HG02588 (cell line): ENCODE measurements around the gene CARNS1.
"Not testable (repeated sequence)": the region's sequence is repeated elsewhere in the genome, so short reads cannot be mapped to it uniquely, and the experiment has no call there.

Experiments used
- ATAC-seq: cut with Tn5 transposase; IDR thresholded peaks from one replicate; pipeline ENCODE4 v1.9.1; 2021; ENCODE audit warnings: mild to moderate bottlenecking, moderate library complexity; ENCODE audit not compliant: unreplicated experiment

The CARNS1 gene

DNA sequence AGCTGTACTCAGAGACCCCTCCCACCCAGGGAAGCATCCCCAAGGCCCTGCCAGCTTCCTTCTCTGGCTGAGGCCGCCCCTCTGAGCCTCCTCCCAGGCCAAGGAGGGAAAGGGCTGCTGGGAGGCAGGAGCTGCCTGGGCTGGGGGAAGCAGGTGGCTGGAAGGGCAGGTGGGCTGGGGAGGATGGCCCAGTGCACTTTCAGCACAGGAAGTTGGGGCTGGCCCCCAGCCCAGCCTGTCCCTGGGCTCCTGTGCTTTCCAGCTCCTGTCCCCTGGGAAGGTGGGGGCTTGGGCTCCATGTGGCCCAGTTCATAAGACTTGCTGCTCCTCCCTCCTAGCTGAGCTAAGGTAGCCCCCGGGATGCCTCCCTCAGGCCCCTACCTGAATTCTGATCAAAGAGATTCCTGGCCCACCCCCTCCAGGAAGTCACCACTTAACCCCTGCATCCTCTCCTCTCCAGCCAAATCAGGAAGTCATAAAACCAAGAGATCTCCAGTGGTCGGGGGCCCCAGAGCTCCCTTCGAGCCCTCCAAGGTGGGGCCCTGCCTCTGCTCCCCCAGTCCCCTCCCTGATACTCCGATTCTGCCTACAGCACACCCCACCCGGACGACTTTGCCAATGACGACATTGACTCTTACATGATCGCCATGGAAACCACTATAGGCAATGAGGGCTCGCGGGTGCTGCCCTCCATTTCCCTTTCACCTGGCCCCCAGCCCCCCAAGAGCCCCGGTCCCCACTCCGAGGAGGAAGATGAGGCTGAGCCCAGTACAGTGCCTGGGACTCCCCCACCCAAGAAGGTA lies 18.7 kb upstream of the CARNS1 start:
- no peak for ATAC-seq

DNA sequence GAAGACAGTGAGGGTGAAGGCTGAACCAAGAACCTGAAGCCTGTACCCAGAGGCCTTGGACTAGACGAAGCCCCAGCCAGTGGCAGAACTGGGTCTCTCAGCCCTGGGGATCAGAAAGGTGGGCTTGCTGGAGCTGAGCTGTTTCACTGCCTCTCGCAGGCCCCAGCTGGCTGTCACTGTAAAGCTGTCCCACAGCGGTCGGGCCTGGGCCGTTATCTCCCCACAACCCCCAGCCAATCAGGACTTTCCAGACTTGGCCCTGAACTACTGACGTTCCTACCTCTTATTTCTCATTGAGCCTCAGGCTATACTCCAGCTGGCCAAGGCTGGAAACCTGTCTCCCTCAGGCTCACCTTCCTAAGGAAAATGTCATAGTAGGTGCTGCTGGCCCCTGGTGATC lies 17.9 kb upstream of the CARNS1 start:
- no peak for ATAC-seq

- ATAC-seq = no peak
Observed at GRCh38 chr11:67397986-67398660, 17.4 kb upstream of the CARNS1 start.

DNA sequence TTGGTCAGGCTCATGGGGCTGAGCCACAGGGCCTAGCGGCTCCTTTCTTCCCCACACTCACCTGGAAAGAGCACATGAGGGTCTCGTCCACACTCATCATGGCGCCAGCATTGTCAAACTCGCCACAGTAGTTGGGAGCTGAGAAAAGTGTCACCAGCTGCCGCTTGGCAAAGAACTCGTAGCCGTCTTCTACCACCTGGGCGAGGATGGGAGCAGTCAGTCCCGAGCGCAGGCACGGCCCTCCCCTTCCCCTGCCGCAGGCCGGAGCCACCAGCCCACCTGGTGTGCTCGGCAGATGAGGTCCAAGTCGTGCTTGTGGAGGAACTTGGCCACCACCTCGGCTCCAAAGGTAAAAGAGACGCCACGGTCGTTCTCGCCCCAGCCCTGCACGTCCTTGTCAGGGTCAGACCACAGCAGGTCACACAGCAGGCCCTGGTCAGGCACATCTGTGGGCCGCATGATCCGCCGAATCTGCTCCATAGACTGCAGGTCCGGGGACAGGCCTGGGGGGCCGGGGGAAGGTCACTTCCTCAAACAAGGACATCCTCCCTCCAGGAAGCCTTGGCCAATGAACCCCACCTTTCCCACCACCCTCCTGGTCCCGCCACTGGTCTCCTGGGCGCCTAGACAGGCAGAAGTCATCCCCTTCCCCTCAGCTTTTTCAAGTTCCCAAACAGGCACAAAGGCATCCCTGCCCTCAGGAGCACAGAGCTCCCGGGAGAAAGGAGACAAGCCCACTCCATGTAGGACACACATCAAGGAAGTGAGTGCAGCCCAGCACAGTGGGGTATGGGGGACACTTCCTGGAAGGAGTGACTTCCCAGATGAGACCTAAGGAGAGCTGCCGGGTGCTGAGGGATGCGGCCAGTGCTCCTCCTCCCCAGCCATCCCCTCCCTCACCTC lies 16.6 kb upstream of the CARNS1 start:
- no peak for ATAC-seq

- ATAC-seq = no peak
Observed at GRCh38 chr11:67400251-67400941, 15.1 kb upstream of the CARNS1 start.

DNA sequence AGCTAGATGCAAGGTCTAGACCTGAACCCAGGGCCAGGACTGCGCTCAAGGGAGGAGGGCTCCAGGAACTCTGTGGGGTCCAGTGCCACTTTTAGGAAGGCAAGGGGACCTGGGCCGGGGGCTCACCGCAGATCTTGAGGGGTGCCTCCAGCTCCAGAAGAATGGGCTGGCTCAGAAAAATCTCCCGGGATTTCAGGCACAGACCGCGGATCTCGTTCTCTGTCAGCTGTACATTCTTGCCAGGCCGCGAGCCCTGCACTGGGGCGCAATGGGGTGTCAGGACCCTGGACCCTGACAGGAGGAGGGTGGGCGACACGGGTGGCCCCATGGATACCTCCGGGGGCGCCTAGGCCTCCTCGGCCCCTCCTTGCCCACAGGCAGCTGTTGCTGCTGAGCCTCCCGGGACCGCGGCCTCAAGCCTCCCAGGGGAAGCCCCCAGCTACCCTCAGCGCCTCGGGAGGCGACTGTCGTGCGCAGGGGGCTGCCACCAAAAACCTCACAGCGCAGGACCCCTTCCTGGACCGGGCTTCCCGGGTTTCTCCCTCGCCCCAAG lies 14.5 kb upstream of the CARNS1 start:
- ATAC-seq = peak; percentile 19

GRCh38 chr11:67401495-67402191 lies 13.8 kb upstream of the CARNS1 start, which contains the start of gene PPP1CA:
Gene PPP1CA, minus strand, starts transcription at chr11:67401858. Its CDS starts 76 bp downstream, at chr11:67401782.
- ATAC-seq = peak; percentile 61

DNA sequence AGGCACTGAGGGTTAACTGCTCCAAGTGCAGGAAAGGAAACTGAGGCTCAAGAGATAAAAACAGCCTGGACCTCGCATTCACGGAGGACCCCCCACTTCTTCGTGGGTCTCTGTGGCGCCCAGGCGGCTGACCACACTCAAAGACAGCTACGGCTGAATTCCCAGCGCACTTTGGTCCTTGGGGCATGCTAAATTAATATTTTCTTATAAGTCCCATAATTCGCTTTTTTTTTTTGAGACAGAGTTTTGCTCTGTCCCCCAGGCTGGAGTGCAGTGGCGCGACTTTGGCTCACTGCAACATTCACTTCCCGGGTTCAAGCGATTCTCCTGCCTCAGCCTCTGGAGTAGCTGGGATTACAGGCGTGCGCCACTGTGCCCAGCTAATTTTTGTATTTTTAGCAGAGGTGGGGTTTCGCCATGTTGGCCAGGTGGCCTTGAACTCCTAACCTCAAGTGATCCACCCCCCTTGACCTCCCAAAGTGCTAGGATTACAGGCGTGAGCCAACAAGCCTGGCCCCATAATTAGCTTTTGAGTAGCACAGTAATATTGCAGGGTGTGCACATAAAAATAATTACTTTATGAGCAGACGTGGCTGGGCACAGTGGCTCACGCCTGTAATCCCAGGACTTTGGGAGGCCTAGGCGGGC lies 13.2 kb upstream of the CARNS1 start:
- not testable (repeated sequence) for ATAC-seq

GRCh38 chr11:67403085-67403484 lies 12.4 kb upstream of the CARNS1 start:
- not testable (repeated sequence) for ATAC-seq

DNA sequence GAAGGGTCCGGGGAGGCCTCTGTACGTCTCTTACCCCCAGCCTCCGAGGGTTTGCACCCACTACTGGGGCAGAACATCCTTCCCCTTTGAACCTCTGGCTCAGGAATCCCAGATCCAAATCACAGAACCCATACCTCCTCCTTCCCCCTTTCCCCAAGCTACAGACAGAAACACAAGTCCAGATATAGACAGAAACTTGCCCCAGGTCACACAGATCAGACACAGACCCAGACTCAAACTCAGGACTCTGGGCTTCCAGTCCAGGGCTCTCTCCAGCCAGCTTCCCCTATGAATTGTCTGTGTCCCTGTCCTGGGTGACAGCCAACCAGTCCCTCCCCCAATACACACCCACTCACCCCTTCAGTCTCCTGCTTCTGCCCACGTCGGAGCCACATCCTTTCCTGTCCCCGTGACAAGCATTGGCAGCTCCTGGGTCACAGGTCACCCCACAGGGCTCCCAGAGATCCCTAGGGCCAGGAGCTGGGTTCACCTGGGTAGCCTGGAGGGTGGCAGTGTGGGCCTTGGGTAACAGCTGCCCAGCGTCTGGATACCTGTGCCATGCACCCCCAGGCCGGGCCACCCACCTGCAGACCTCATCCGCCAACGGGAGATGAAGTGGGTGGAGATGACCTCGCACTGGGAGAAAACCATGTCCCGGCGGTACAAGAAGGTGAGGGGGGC lies 10.8 kb upstream of the CARNS1 start:
- ATAC-seq = no peak

DNA sequence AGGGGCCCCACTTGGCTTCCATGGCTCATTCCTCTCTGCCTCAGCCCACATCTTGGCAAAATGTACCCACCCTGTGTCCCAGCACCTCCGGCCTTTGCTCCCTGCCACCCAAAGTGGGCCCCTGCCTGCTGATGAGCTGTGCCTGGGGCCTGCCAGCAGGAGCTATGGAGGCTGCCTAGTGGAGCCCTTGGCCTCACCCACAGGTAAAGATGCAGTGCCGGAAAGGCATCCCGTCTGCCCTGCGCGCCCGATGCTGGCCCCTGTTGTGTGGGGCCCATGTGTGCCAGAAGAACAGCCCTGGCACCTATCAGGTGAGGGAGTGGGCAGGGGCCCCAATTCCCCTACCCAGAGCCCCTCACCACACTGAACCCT lies 10.3 kb upstream of the CARNS1 start:
- no peak for ATAC-seq

GRCh38 chr11:67405688-67406339 lies 9.7 kb upstream of the CARNS1 start:
- no peak for ATAC-seq

DNA sequence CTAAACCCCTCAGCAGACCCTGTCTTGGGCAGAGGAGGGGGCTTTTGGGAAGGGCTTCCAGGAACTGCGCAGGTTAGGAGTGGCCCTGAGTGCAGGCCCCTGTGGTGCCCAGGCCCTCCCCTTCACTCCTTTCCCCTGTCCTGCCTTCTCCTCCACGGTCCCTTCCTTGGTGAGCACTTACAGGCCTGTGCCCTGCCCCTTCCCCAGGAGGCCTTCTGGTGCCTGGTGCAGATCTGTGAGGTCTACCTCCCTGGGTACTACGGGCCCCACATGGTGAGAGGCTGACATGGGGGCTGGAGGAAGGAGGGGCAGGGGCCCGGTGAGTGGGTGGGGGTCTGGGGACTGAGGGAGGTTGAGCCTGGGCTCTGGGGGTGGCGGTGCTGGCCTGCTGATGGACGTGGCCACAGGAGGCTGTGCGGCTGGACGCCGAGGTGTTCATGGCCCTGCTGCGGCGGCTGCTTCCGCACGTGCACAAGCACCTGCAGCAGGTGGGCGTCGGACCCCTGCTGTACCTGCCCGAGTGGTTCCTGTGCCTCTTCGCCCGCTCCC lies 9.0 kb upstream of the CARNS1 start:
- no peak for ATAC-seq

DNA sequence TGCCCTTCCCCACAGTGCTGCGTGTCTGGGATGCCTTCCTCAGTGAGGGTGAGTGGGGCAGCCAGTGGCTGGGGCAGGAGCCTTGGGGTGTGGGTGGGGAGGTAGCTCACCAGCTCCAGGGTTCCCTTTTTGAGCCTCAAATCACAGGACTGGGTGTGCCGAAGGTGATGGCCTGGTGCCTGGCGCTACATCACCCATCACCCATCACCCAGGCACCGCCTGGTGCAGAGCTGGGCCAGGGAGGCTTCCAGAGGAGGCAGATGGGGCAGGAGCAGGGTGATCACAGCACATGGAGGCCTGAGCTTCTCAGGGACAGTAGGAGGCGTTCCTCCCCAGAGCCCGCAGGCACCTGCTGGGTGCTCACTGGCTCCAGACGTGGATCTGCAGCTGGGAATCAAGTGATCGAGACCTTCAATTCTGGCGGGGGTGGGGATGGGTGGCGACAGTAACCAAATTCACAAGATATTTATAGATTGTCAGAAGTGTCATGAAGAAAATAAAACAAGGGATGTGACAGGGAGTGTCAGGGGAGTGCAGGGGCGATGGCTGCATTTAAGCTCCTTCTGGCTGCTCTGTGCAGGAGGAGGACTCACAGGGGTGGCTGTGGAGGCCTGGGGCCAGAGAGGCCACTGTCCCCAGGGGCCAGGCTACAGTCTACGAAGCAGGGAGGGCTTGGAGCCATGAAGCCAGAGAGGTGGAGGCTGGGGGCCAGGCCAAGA lies 8.3 kb upstream of the CARNS1 start:
- ATAC-seq = no peak

- ATAC-seq = no peak
Observed at GRCh38 chr11:67407688-67408163, 7.8 kb upstream of the CARNS1 start.

DNA sequence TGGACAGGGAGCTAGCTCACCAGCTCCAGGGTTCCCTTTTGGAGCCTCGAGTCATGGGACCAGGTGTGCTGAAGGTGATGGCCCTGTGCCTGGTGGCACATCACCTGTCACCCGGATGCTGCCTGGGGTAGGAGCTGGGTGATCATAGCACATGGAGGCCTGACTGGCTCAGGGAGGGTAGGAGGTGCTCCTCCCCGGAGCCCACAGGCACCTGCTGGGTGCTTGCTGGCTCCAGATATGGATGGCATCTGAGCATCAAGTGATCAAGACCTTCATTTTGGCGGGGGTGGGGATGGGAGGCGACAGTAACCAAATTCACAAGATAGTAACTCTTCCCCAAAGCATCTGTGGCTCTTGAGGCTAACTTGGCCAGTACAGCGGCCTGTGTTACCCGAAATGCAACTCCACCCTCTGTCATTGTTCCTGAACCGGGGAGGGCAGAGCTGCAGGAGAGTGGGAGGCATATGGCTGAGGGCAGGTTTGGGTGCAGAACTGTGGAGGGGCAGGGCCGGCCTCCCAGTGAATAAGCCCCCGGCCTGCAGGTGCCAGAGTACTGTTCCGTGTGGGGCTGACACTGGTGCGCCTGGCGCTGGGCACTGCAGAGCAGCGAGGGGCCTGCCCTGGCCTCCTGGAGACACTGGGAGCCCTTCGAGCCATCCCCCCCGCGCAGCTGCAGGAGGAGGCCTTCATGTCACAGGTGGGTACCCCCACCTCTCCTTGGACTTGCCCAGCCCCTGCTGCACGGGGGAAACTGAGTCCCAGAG lies 6.9 kb upstream of the CARNS1 start:
- ATAC-seq = no peak
